Pancreas (tissue), 10 donors: ENCODE data around the gene MROH2B. TPM values are rescaled to one million over a fixed set of nuclear protein-coding genes. Genes with fewer than 3 reads are reported as not detected.

Experiments used
- ATAC-seq, 4 donors: fragments of 200-7000 bp; cut with Tn5 transposase; one replicate each; pipeline versions ENCODE4 v1.8.0 to v1.9.1; 2020; ENCODE audit warnings: mild to moderate bottlenecking in 4 of 4, moderate library complexity in 4 of 4
- DNase-seq, 6 donors: peaks; one replicate each; pipeline ENCODE4 v3.0.0-alpha.2; 2020
- FAIRE-seq: peaks from 2 replicates; lab custom pipeline; 2012; peaks lifted over from hg19 to GRCh38; lab: Jason Lieb, UNC
- H3K27ac ChIP-seq, 4 donors: fragments of 200-600 bp; sonication (generic); 1 replicate in 3 of 4; 2 replicates in 1 of 4; pipeline versions ENCODE4 v1.5.0 to v1.8.0; 2020
- H3K27me3 ChIP-seq, 4 donors: fragments of 200-600 bp; one replicate each; pipeline ENCODE4 v1.8.0; 2021
- H3K36me3 ChIP-seq, 3 donors: fragments of 200-600 bp; sonication (generic) in 1 of 3; one replicate each; pipeline versions ENCODE4 v1.5.0 to v1.8.0; 2020 to 2021
- H3K4me1 ChIP-seq, 3 donors: fragments of 200-600 bp; one replicate each; pipeline ENCODE4 v1.8.0; 2021
- H3K4me3 ChIP-seq, 4 donors: fragments of 200-600 bp; sonication (generic) in 2 of 4; one replicate each; pipeline versions ENCODE4 v1.5.0 to v1.8.0; 2020 to 2021
- H3K9me3 ChIP-seq, 4 donors: fragments of 200-600 bp; one replicate each; pipeline ENCODE4 v1.8.0; 2021
- CTCF ChIP-seq, 4 donors: fragments of 200-600 bp; sonication (generic) in 3 of 4; IDR thresholded peaks; one replicate each; pipeline versions ENCODE4 v1.5.0 to v1.8.0; 2021; ENCODE audit warnings: antibody characterized with exemption in 4 of 4
- WGBS, 2 donors: extraction: QIAGEN DNeasy Blood & Tissue Kit; methylation state at CpG; one replicate each; pipeline ENCODE4 v1.1.7; 2013; 5-methylcytosine and 5-hydroxymethylcytosine counted together
- intact Hi-C, 3 donors: fragments of 100-400 bp; cut with DNase I; formaldehyde crosslinking; loops; one replicate each; pipeline versions ENCODE4 v1.11.1 to v1.14.2; 2022
- polyA plus RNA-seq, 2 donors: library from polyadenylated mRNA; stranded (reverse); fragments of 200-250 nt; gene quantifications; one replicate each; pipeline ENCODE4 v1.2.3, GENCODE V29; 2013
- total RNA-seq, 6 donors: library from RNA; stranded (reverse); fragmentation: NEBNext Ultra II Directional in 4 of 6; extraction: Animal tissue kit (Norgen Biotek cat#: 25700) in 4 of 6; gene quantifications; one replicate each; pipeline versions ENCODE4 v1.2.1 to v1.2.4, GENCODE V29; 2021 to 2023
- donor health status: healthy with polysubstance abuse.
- donor health status: DM: no; HTN: no; CAD: no; lungs with moderate emphysema.
- donor health status: DM: no; HTN: no; CAD: no.
- donor health status: control.
- donor health status: control.
- donor health status: Bipolar disorder and iron deficiency.
- donor health status: DM: yes; HTN: yes; CAD: no.
- donor health status: DM: no; HTN: no; CAD: no.
- donor health status: DM: no; HTN: no; CAD: no.
- donor health status: DM: yes; HTN: yes; CAD: no.

MROH2B gene
- total and polyA plus RNA-seq, 8 donors = 0.03 TPM; not detected in 7

GRCh38 chr5:41095324-41096101 is 24.4 kb upstream of the MROH2B start:
- no peak overlapping the region for H3K4me3 ChIP-seq
- H3K9me3 ChIP-seq = no peaks in the 10 kb centered on the region
- H3K4me1 ChIP-seq = no peaks in the 10 kb centered on the region
- intact Hi-C loops = no loop called here
- 37 to 54% methylated on average over 5 of the region's 5 CpGs for WGBS, 2 donors
- ATAC-seq (no peak), DNase-seq (no peak), FAIRE-seq (no peak)
- no peaks in the 10 kb centered on the region for H3K27me3 ChIP-seq
- TF ChIP-seq CTCF (IDR thresholded peaks at IDR 0.05) = no peak
- H3K36me3 ChIP-seq = no peaks in the 10 kb centered on the region
- H3K27ac ChIP-seq = no peak overlapping the region

- no peaks in the 10 kb centered on the region for H3K4me1 ChIP-seq
- no peak for FAIRE-seq
- intact Hi-C loops = no loop called here
- H3K4me3 ChIP-seq = no peak overlapping the region
- WGBS, 2 donors = 73 to 86% methylated on average over 2 of the region's 2 CpGs
- no peak for TF ChIP-seq CTCF (IDR thresholded peaks at IDR 0.05)
- no peaks in the 10 kb centered on the region for H3K36me3 ChIP-seq
- DNase-seq = no peak
- H3K9me3 ChIP-seq = no peaks in the 10 kb centered on the region
- no peaks in the 10 kb centered on the region for H3K27me3 ChIP-seq
- ATAC-seq = peak in 1 of 4 donors; percentile 59
- H3K27ac ChIP-seq = no peak overlapping the region
Observed at GRCh38 chr5:41094871-41095270, 23.7 kb upstream of the MROH2B start.

- no peaks in the 10 kb centered on the region for H3K36me3 ChIP-seq
- intact Hi-C loops = no loop called here
- 70 to 78% methylated on average over 1 of the region's 1 CpG for WGBS, 2 donors
- ATAC-seq = no peak
- no peaks in the 10 kb centered on the region for H3K27me3 ChIP-seq
- no peak for TF ChIP-seq CTCF (IDR thresholded peaks at IDR 0.05)
- no peak overlapping the region for H3K4me3 ChIP-seq
- no peak for FAIRE-seq
- no peak overlapping the region for H3K27ac ChIP-seq
- H3K4me1 ChIP-seq = no peaks in the 10 kb centered on the region
- no peaks in the 10 kb centered on the region for H3K9me3 ChIP-seq
- DNase-seq = no peak
Observed at GRCh38 chr5:41093803-41094202, 22.7 kb upstream of the MROH2B start.

GRCh38 chr5:41087461-41087860 is 16.3 kb upstream of the MROH2B start:
- Histone ChIP-seq H3K4me1 (no peaks in the 10 kb centered on the region), H3K9me3 (no peaks in the 10 kb centered on the region), H3K27me3 (no peaks in the 10 kb centered on the region), H3K36me3 (no peaks in the 10 kb centered on the region), H3K27ac (no peak overlapping the region), H3K4me3 (no peak overlapping the region)
- ATAC-seq = no peak
- FAIRE-seq = no peak
- no peak for TF ChIP-seq CTCF (IDR thresholded peaks at IDR 0.05)
- intact Hi-C loops = no loop called here
- no peak for DNase-seq
- WGBS, 2 donors = 61 to 74% methylated on average over 2 of the region's 2 CpGs

- 67 to 72% methylated on average over 7 of the region's 7 CpGs for WGBS, 2 donors
- no peak overlapping the region for H3K4me3 ChIP-seq
- intact Hi-C loops = no loop called here
- H3K27ac ChIP-seq = no peak overlapping the region
- ATAC-seq = no peak
- no peak for TF ChIP-seq CTCF (IDR thresholded peaks at IDR 0.05)
- no peak for FAIRE-seq
- no peaks in the 10 kb centered on the region for H3K27me3 ChIP-seq
- H3K36me3 ChIP-seq = no peaks in the 10 kb centered on the region
- no peaks in the 10 kb centered on the region for H3K9me3 ChIP-seq
- H3K4me1 ChIP-seq = no peaks in the 10 kb centered on the region
- no peak for DNase-seq
Observed at GRCh38 chr5:41083306-41083705, 12.2 kb upstream of the MROH2B start.
